H1 (cell line): ENCODE results near the gene WDR6. TPM values are rescaled to one million over a fixed set of nuclear protein-coding genes. Genes with fewer than 3 reads are reported as not detected.

Experiments
- CTCF ChIA-PET: fragments of 300-600 bp; sonication (Branson Sonifier 250); formaldehyde crosslinking; loops from one replicate; lab custom pipeline; 2021; ENCODE audit not compliant: partially characterized antibody; lab: Charles Lee
- POLR2A ChIA-PET: fragments of 300-600 bp; sonication (Branson Sonifier 250); formaldehyde crosslinking; loops from one replicate; lab custom pipeline; 2021; ENCODE audit warnings: inconsistent platforms; ENCODE audit not compliant: partially characterized antibody; lab: Charles Lee
- DNase-seq, 2 experiments: peaks; one replicate each; pipeline versions ENCODE4 v3.0.0 to v3.0.0-alpha.2; 2010 to 2022; ENCODE audit warnings: low spot score in 2 of 2, low read depth in 1 of 2, mixed read lengths in 1 of 2
- FAIRE-seq: peaks from 2 replicates; lab custom pipeline; 2011; peaks lifted over from hg19 to GRCh38; lab: Jason Lieb, UNC
- H2AFZ ChIP-seq: 2 replicates; pipeline ENCODE4 v1.8.1; 2012; ENCODE audit warnings: low read length, inconsistent platforms
- H2AK5ac ChIP-seq: 2 replicates; pipeline ENCODE4 v1.6.1; 2013; ENCODE audit warnings: low read depth, low read length
- H2BK120ac ChIP-seq: replicated peaks from 2 replicates; pipeline ENCODE3; 2013; ENCODE audit warnings: low read depth, low read length, inconsistent platforms
- H2BK12ac ChIP-seq: 2 replicates; pipeline ENCODE4 v1.6.1; 2013; ENCODE audit warnings: low read depth, low read length
- H2BK15ac ChIP-seq: 2 replicates; pipeline ENCODE4 v1.6.1; 2013; ENCODE audit warnings: low read length
- H2BK20ac ChIP-seq: 2 replicates; pipeline ENCODE4 v1.6.1; 2013; ENCODE audit warnings: low read length
- H2BK5ac ChIP-seq: 2 replicates; pipeline ENCODE4 v1.6.1; 2013; ENCODE audit warnings: low read depth, low read length
- H3K14ac ChIP-seq: 2 replicates; pipeline ENCODE4 v1.6.1; 2013; ENCODE audit warnings: inconsistent platforms; ENCODE audit not compliant: insufficient read length
- H3K18ac ChIP-seq: 2 replicates; pipeline ENCODE4 v1.6.1; 2013; ENCODE audit warnings: low read length; ENCODE audit errors: extremely low read depth
- H3K23ac ChIP-seq: 2 replicates; pipeline ENCODE4 v1.6.1; 2013; ENCODE audit warnings: inconsistent platforms; ENCODE audit not compliant: insufficient read length
- H3K23me2 ChIP-seq: 2 replicates; pipeline ENCODE4 v1.6.1; 2013; ENCODE audit warnings: low read depth, low read length
- H3K27ac ChIP-seq: 2 replicates; pipeline ENCODE4 v1.6.1; 2011; ENCODE audit warnings: low read depth, low read length, inconsistent platforms
- H3K27me3 ChIP-seq, 4 experiments: replicated peaks in 1 of 4; 1 replicate in 1 of 4; 2 replicates in 3 of 4; pipeline versions ENCODE4 v1.6.1 to v1.8.1; 2011 to 2013; ENCODE audit warnings: low read length in 3 of 4, mild to moderate bottlenecking in 3 of 4, inconsistent platforms in 2 of 4, mixed read lengths in 2 of 4, moderate library complexity in 1 of 4; ENCODE audit not compliant: control insufficient read depth in 3 of 4, insufficient read depth in 3 of 4; ENCODE audit errors: extremely low read depth in 1 of 4
- H3K36me3 ChIP-seq, 4 experiments: 2 replicates each; pipeline versions ENCODE4 v1.6.1 to v1.8.1; 2011 to 2013; ENCODE audit warnings: mild to moderate bottlenecking in 4 of 4, low read length in 3 of 4, moderate library complexity in 2 of 4, control low read depth in 1 of 4, inconsistent platforms in 1 of 4; ENCODE audit not compliant: insufficient read depth in 4 of 4, control insufficient read depth in 2 of 4
- H3K4ac ChIP-seq: replicated peaks from 2 replicates; pipeline ENCODE3; 2013; ENCODE audit warnings: low read length, low read depth, mixed read lengths, inconsistent platforms; ENCODE audit not compliant: insufficient read length
- H3K4me1 ChIP-seq, 4 experiments: replicated peaks in 1 of 4; 1 replicate in 1 of 4; 2 replicates in 3 of 4; pipeline versions ENCODE4 v1.6.1 to v1.8.1; 2011 to 2013; ENCODE audit warnings: low read length in 3 of 4, inconsistent platforms in 2 of 4, mixed read lengths in 1 of 4; ENCODE audit not compliant: insufficient read depth in 4 of 4, control insufficient read depth in 3 of 4
- H3K4me2 ChIP-seq, 2 experiments: 2 replicates each; pipeline versions ENCODE4 v1.6.1 to v1.8.1; 2011 to 2013; ENCODE audit warnings: low read depth in 2 of 2, low read length in 2 of 2, control low read depth in 1 of 2, inconsistent platforms in 1 of 2, mild to moderate bottlenecking in 1 of 2; ENCODE audit not compliant: insufficient read depth in 1 of 2
- H3K4me3 ChIP-seq, 4 experiments: fragments of 200-600, 300-600 bp in 1 of 4; sonication (generic), shearing (Covaris generic), sonication (Bioruptor Twin) in 1 of 4; 2 replicates each; pipeline versions ENCODE4 v1.5.1 to v1.8.1; 2011 to 2016; ENCODE audit warnings: low read length in 4 of 4, low read depth in 3 of 4, control low read depth in 2 of 4, inconsistent platforms in 2 of 4, mild to moderate bottlenecking in 2 of 4, mixed read lengths in 1 of 4, moderate library complexity in 1 of 4; ENCODE audit not compliant: insufficient read depth in 2 of 4; ENCODE audit errors: extremely low read depth in 1 of 4
- H3K56ac ChIP-seq: replicated peaks from 2 replicates; pipeline ENCODE3; 2013; ENCODE audit warnings: low read depth, mild to moderate bottlenecking, mixed read lengths, low read length, inconsistent platforms; ENCODE audit not compliant: insufficient read length
- H3K79me1 ChIP-seq: 2 replicates; pipeline ENCODE4 v1.6.1; 2013; ENCODE audit warnings: low read depth, low read length, control low read depth
- H3K79me2 ChIP-seq, 2 experiments: 2 replicates each; pipeline versions ENCODE4 v1.6.1 to v1.8.1; 2012 to 2013; ENCODE audit warnings: low read length in 2 of 2, mild to moderate bottlenecking in 2 of 2, inconsistent platforms in 1 of 2; ENCODE audit not compliant: insufficient read depth in 2 of 2, control insufficient read depth in 1 of 2
- H3K9ac ChIP-seq, 4 experiments: replicated peaks in 1 of 4; 1 replicate in 1 of 4; 2 replicates in 3 of 4; pipeline versions ENCODE4 v1.6.1 to v1.8.1; 2011 to 2013; ENCODE audit warnings: low read depth in 3 of 4, low read length in 3 of 4, control low read depth in 2 of 4, mild to moderate bottlenecking in 2 of 4, moderate library complexity in 2 of 4, inconsistent platforms in 1 of 4; ENCODE audit errors: extremely low read depth in 1 of 4
- H3K9me3 ChIP-seq, 2 experiments: 2 replicates each; pipeline versions ENCODE4 v1.6.1 to v1.8.1; 2012 to 2013; ENCODE audit warnings: mild to moderate bottlenecking in 2 of 2, moderate library complexity in 2 of 2, control low read depth in 1 of 2, inconsistent platforms in 1 of 2, low read depth in 1 of 2, low read length in 1 of 2, mixed read lengths in 1 of 2; ENCODE audit not compliant: insufficient read depth in 2 of 2
- H4K20me1 ChIP-seq, 2 experiments: replicated peaks in 1 of 2; 2 replicates each; pipeline versions ENCODE3 to v1.8.1; 2011 to 2013; ENCODE audit warnings: inconsistent platforms in 2 of 2, low read length in 2 of 2, mild to moderate bottlenecking in 1 of 2; ENCODE audit not compliant: insufficient read depth in 2 of 2, control insufficient read depth in 1 of 2
- H4K5ac ChIP-seq: 2 replicates; pipeline ENCODE4 v1.6.1; 2013; ENCODE audit warnings: low read length, low read depth, mixed read lengths, inconsistent platforms; ENCODE audit not compliant: insufficient read length
- H4K8ac ChIP-seq: 2 replicates; pipeline ENCODE4 v1.8.0; 2013; ENCODE audit warnings: mild to moderate bottlenecking, moderate library complexity, low read length, inconsistent platforms; ENCODE audit not compliant: insufficient read depth; ENCODE audit errors: extremely low read depth
- H4K91ac ChIP-seq: replicated peaks from 2 replicates; pipeline ENCODE3; 2013; ENCODE audit warnings: low read length, mixed read lengths, inconsistent platforms; ENCODE audit not compliant: insufficient read length
- CBX8 ChIP-seq: fragments of 300-800, 300-1000 bp; sonication (generic); IDR thresholded peaks from 2 replicates; pipeline ENCODE4 v1.7.1; 2016; ENCODE audit warnings: low read depth, low read length, borderline replicate concordance
- EP300 ChIP-seq, 2 experiments: IDR thresholded peaks; 1 replicate in 1 of 2; 2 replicates in 1 of 2; pipeline ENCODE4 v1.6.1; 2011 to 2012; ENCODE audit warnings: low read depth in 2 of 2, low read length in 2 of 2, mild to moderate bottlenecking in 2 of 2, borderline replicate concordance in 1 of 2, inconsistent platforms in 1 of 2, moderate library complexity in 1 of 2
- GABPA ChIP-seq: IDR thresholded peaks from 2 replicates; pipeline ENCODE4 v1.6.1; 2011; ENCODE audit warnings: mild to moderate bottlenecking, low read length, moderate library complexity, borderline replicate concordance; ENCODE audit not compliant: insufficient read depth
- GTF2F1 ChIP-seq: IDR thresholded peaks from 2 replicates; pipeline ENCODE4 v1.6.1; 2012; ENCODE audit warnings: low read depth, low read length, improper control_type of control experiment, borderline replicate concordance
- JUN ChIP-seq: IDR thresholded peaks from 2 replicates; pipeline ENCODE4 v1.6.1; 2011; ENCODE audit warnings: low read depth, mild to moderate bottlenecking, improper control_type of control experiment, low read length
- MAFK ChIP-seq: IDR thresholded peaks from 2 replicates; pipeline ENCODE4 v1.6.1; 2012; ENCODE audit warnings: low read depth, mild to moderate bottlenecking, improper control_type of control experiment, low read length
- MAX ChIP-seq: IDR thresholded peaks from 2 replicates; pipeline ENCODE4 v1.6.1; 2012; ENCODE audit warnings: inconsistent platforms
- NANOG ChIP-seq: IDR thresholded peaks from 2 replicates; pipeline ENCODE4 v1.6.1; 2011; ENCODE audit warnings: low read length, low read depth, mild to moderate bottlenecking, inconsistent platforms; ENCODE audit not compliant: insufficient read depth, poor library complexity, severe bottlenecking
- RBBP5 ChIP-seq: IDR thresholded peaks from 2 replicates; pipeline ENCODE4 v1.7.1; 2012; ENCODE audit warnings: low read depth, mild to moderate bottlenecking, inconsistent platforms, low read length, moderate library complexity, borderline replicate concordance
- RXRA ChIP-seq: IDR thresholded peaks from 2 replicates; pipeline ENCODE4 v1.6.1; 2011; ENCODE audit warnings: low read depth, mild to moderate bottlenecking, low read length, moderate library complexity; ENCODE audit not compliant: insufficient read depth
- SP1 ChIP-seq: IDR thresholded peaks from 2 replicates; pipeline ENCODE4 v1.6.1; 2011; ENCODE audit warnings: low read depth, low read length
- SRF ChIP-seq: IDR thresholded peaks from 2 replicates; pipeline ENCODE4 v1.6.1; 2011; ENCODE audit warnings: mild to moderate bottlenecking, low read depth, low read length, moderate library complexity
- YY1 ChIP-seq: IDR thresholded peaks from 2 replicates; pipeline ENCODE4 v1.6.1; 2011; ENCODE audit warnings: low read depth, mild to moderate bottlenecking, low read length
- WGBS, 2 experiments: shearing (Covaris generic) in 1 of 2; methylation state at CpG; one replicate each; pipeline versions ENCODE4 v1.1.6 to v1.1.7; 2013 to 2015; ENCODE audit warnings: low lambda C conversion rate in 2 of 2, mixed read lengths in 2 of 2, inconsistent platforms in 1 of 2, low coverage in 1 of 2, missing lambda C conversion rate in 1 of 2; ENCODE audit not compliant: insufficient replicate concordance in 2 of 2, insufficient coverage in 1 of 2, insufficient read length in 1 of 2; ENCODE audit errors: extremely low coverage in 1 of 2, missing lambda C conversion rate in 1 of 2; 5-methylcytosine and 5-hydroxymethylcytosine counted together
- polyA plus RNA-seq, 7 experiments: library from polyadenylated mRNA; depleted of rRNA in 3 of 7; stranded (reverse) in 5 of 7; unstranded in 2 of 7; fragments of >200 nt in 5 of 7; fragments of 200-250 nt in 2 of 7; gene quantifications; 1 replicate in 5 of 7; 2 replicates in 1 of 7; 4 replicates in 1 of 7; pipeline versions ENCODE4 v1.2.1 to v1.2.3, GENCODE V29; 2011 to 2013; ENCODE audit warnings: missing spikeins in 2 of 7, mixed read lengths in 2 of 7
- total RNA-seq: library from RNA; stranded (reverse); fragmentation: NEBNext Ultra II Directional; extraction: Animal tissue kit (Norgen Biotek cat#: 25700); gene quantifications from 2 replicates; pipeline ENCODE4 v1.2.1, GENCODE V29; 2021

WDR6 gene
- total and polyA plus RNA-seq, 2 of the 8 experiments (the other 6 are each of a cell fraction or from before 2014, with no cell fraction given) = 180 to 257 TPM

GRCh38 chr3:49023775-49024174 lies 16.6 kb downstream of the WDR6 start:
- no peak overlapping the region for H4K91ac ChIP-seq
- no peak overlapping the region for H2BK12ac ChIP-seq
- ChIA-PET CTCF (interaction anchor here (0.9 to 24.3 kb wide), 4 partner anchors 11 to 71 kb away, joined by 3 to 467 read pairs (median 34); partner anchors contain the start of genes P4HTM and QRICH1), POLR2A (interaction anchor here (0.6 to 33.9 kb wide), 11 partner anchors 9 to 427 kb away, joined by 3 to 1518 read pairs (median 41); partner anchors contain the start of genes DALRD3, P4HTM, QARS1 and QRICH1)
- no peak overlapping the region; a peak in 1 of 4 replicates for H3K4me2 ChIP-seq
- H2AK5ac ChIP-seq = no peak overlapping the region
- H4K20me1 ChIP-seq = peaks cover 8 to 18% of the 10 kb centered on the region in 2 experiments
- H3K27me3 ChIP-seq = no peaks in the 10 kb centered on the region; a peak in 1 of 7 replicates
- 85% methylated on average over 4 of the region's 4 CpGs; no CpG with 5 or more reads in 1 of the 2 experiments for WGBS, 2 experiments
- no peak for DNase-seq
- no peak overlapping the region for H2BK120ac ChIP-seq
- no peak overlapping the region for H3K18ac ChIP-seq
- no peak overlapping the region for H2BK5ac ChIP-seq
- H3K56ac ChIP-seq = no peak overlapping the region
- no peak overlapping the region for H3K14ac ChIP-seq
- H3K23ac ChIP-seq = no peak overlapping the region
- no peak for TF ChIP-seq RBBP5
- no peak for TF ChIP-seq EP300 (IDR thresholded peaks at IDR 0.05; ENCODE audit: borderline replicate concordance in 1 of 2, low read depth in 2 of 2, low read length in 2 of 2)
- no peak for TF ChIP-seq NANOG
- TF ChIP-seq MAFK = no peak
- no peak for TF ChIP-seq JUN
- no peak for TF ChIP-seq GABPA
- no peak for TF ChIP-seq SP1
- TF ChIP-seq RXRA = no peak
- TF ChIP-seq SRF = no peak
- TF ChIP-seq MAX = no peak
- no peak for TF ChIP-seq CBX8
- TF ChIP-seq GTF2F1 = no peak
- TF ChIP-seq YY1 = no peak
- peaks cover 4 to 29% of the 10 kb centered on the region in 2 experiments; a peak in 3 of 4 replicates for H3K79me2 ChIP-seq
- H4K8ac ChIP-seq = no peak overlapping the region; the same call in 1 of the 2 replicates
- no peak overlapping the region for H3K9ac ChIP-seq
- H2AFZ ChIP-seq = no peak overlapping the region
- H3K4me1 ChIP-seq = peaks cover 0 to 24% (median 13%) of the 10 kb centered on the region in 4 experiments; a peak in 6 of 7 replicates
- no peak overlapping the region for H3K27ac ChIP-seq
- H2BK15ac ChIP-seq = no peak overlapping the region
- no peaks in the 10 kb centered on the region for H3K9me3 ChIP-seq
- peaks cover 10% of the 10 kb centered on the region for H3K79me1 ChIP-seq
- H2BK20ac ChIP-seq = no peak overlapping the region
- no peak overlapping the region for H3K4ac ChIP-seq
- peaks cover 27% of the 10 kb centered on the region for H3K23me2 ChIP-seq
- FAIRE-seq = no peak
- H3K4me3 ChIP-seq = no peak overlapping the region
- no peak overlapping the region for H4K5ac ChIP-seq
- H3K36me3 ChIP-seq = peaks cover 32 to 50% (median 43%) of the 10 kb centered on the region in 4 experiments
